AG04450 (cell line): ENCODE results near the gene LIFR. TPM values are rescaled to one million over a fixed set of nuclear protein-coding genes. Genes with fewer than 3 reads are reported as not detected.

Experiments
- CTCF ChIA-PET: fragments of 300-600, 350-600 bp; formaldehyde crosslinking; extraction: SDS; loops from one replicate; lab custom pipeline; 2022; ENCODE audit warnings: antibody characterized with exemption, inconsistent platforms; lab: Charles Lee
- POLR2A ChIA-PET: fragments of 350-600 bp; formaldehyde crosslinking; extraction: SDS; loops from one replicate; lab custom pipeline; 2021; ENCODE audit warnings: antibody characterized with exemption, inconsistent platforms; lab: Yijun Ruan, JAX
- DNase-seq: peaks from one replicate; pipeline ENCODE4 v3.0.0-alpha.2; 2011; ENCODE audit warnings: low read depth, low spot score
- H3K27ac ChIP-seq: one replicate; pipeline ENCODE4 v1.5.1; 2012; ENCODE audit warnings: low read depth, low read length, control low read depth
- H3K27me3 ChIP-seq: one replicate; pipeline ENCODE4 v1.6.0; 2012; ENCODE audit warnings: low read length; ENCODE audit not compliant: control insufficient read depth, insufficient read depth
- H3K4me3 ChIP-seq: 2 replicates; pipeline ENCODE4 v1.5.1; 2011; ENCODE audit warnings: mild to moderate bottlenecking, low read depth, low read length, control low read depth
- H3K9me3 ChIP-seq: 2 replicates; pipeline ENCODE4 v1.5.1; 2012; ENCODE audit warnings: low read length; ENCODE audit not compliant: control insufficient read depth, insufficient read depth
- polyA plus RNA-seq: library from polyadenylated mRNA; depleted of rRNA; stranded (reverse); fragments of >200 nt; gene quantifications from 2 replicates; pipeline ENCODE4 v1.2.3, GENCODE V29; 2011
- TF ChIP-seq, protein P1 (sequence below): IDR thresholded peaks from 2 replicates; pipeline ENCODE4 v1.5.1; 2011; ENCODE audit warnings: low read depth, low read length, control low read depth, inconsistent platforms

The LIFR gene
- polyA plus RNA-seq, 1 experiment, result 18.6 TPM

GRCh38 chr5:38562444-38563210 is 6.2 kb upstream of the LIFR start:
- Histone ChIP-seq H3K27me3 (no peaks in the 10 kb centered on the region), H3K9me3 (no peaks in the 10 kb centered on the region), H3K4me3 (no peak overlapping the region), H3K27ac (no peak overlapping the region)
- TF ChIP-seq, protein P1, sequence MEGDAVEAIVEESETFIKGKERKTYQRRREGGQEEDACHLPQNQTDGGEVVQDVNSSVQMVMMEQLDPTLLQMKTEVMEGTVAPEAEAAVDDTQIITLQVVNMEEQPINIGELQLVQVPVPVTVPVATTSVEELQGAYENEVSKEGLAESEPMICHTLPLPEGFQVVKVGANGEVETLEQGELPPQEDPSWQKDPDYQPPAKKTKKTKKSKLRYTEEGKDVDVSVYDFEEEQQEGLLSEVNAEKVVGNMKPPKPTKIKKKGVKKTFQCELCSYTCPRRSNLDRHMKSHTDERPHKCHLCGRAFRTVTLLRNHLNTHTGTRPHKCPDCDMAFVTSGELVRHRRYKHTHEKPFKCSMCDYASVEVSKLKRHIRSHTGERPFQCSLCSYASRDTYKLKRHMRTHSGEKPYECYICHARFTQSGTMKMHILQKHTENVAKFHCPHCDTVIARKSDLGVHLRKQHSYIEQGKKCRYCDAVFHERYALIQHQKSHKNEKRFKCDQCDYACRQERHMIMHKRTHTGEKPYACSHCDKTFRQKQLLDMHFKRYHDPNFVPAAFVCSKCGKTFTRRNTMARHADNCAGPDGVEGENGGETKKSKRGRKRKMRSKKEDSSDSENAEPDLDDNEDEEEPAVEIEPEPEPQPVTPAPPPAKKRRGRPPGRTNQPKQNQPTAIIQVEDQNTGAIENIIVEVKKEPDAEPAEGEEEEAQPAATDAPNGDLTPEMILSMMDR, result no peak
- DNase-seq, result no peak
- CTCF ChIA-PET, result interaction anchor here (1.5 kb wide), 1 partner anchor 245 kb away, joined by 4 read pairs; no protein-coding TSS in a partner anchor
- POLR2A ChIA-PET, result no interaction called here

DNA sequence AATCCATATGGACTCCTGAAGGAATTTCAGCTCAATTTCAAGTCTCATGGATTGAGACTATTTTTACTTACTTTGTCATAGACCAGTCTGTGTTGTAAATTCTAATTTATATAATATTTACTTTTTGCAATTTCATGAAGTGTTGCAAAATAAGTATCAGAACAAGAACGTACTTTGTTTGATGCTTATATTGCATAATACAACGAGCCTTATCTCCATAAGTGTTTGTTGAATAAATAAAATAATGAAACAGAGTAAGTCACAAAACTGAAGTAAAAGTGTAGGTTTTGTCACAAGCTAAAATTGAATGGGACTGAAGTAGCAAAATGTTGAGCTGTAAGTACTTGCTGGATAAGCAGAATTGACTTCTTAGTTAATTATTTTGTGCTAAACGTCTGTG is 3.0 kb upstream of the LIFR start:
- POLR2A ChIA-PET, result no interaction called here
- DNase-seq, result no peak
- TF ChIP-seq, protein P1, result no peak
- CTCF ChIA-PET, result interaction anchor here (1.1 to 1.6 kb wide), 3 partner anchors 118 to 250 kb away, joined by 4 to 7 read pairs (median 4); no protein-coding TSS in a partner anchor
- H3K27me3 ChIP-seq, result no peaks in the 10 kb centered on the region
- no peak overlapping the region for H3K27ac ChIP-seq
- no peak overlapping the region for H3K4me3 ChIP-seq
- no peaks in the 10 kb centered on the region for H3K9me3 ChIP-seq

- no peak for DNase-seq
- no peaks in the 10 kb centered on the region for H3K9me3 ChIP-seq
- POLR2A ChIA-PET, result interaction anchor here (1.0 kb wide), 1 partner anchor 252 kb away, joined by 5 read pairs; no protein-coding TSS in a partner anchor
- CTCF ChIA-PET, result interaction anchor here (1.1 to 1.7 kb wide), 4 partner anchors 22 to 252 kb away, joined by 3 to 8 read pairs (median 4); no protein-coding TSS in a partner anchor
- H3K27me3 ChIP-seq, result no peaks in the 10 kb centered on the region
- peak overlapping the region; percentile 83 for H3K4me3 ChIP-seq
- TF ChIP-seq, protein P1, result no peak
- H3K27ac ChIP-seq, result no peak overlapping the region
Measured at GRCh38 chr5:38557792-38558191, 1.3 kb upstream of the LIFR start.

- POLR2A ChIA-PET, result interaction anchor here (1.0 kb wide), 1 partner anchor 252 kb away, joined by 5 read pairs; no protein-coding TSS in a partner anchor
- CTCF ChIA-PET, result interaction anchor here (1.1 to 1.7 kb wide), 4 partner anchors 22 to 252 kb away, joined by 3 to 8 read pairs (median 4); no protein-coding TSS in a partner anchor
- Histone ChIP-seq H3K4me3 (peak overlapping the region; percentile 83), H3K27me3 (no peaks in the 10 kb centered on the region), H3K27ac (peak overlapping the region; percentile 93), H3K9me3 (no peaks in the 10 kb centered on the region)
- DNase-seq, result no peak
- TF ChIP-seq, protein P1, result no peak
Measured at GRCh38 chr5:38557308-38557710, 863 bp upstream of the LIFR start.
